ENCODE data around the gene ANKRD9.

- TF ChIP-seq POLR2AphosphoS5 (IDR thresholded peaks at IDR 0.05; ENCODE audit: low read length) (no peak), ETV6 (conservative IDR thresholded peaks at IDR 0.05 in 1 of 2, IDR thresholded peaks at IDR 0.05 in 1 of 2; ENCODE audit: borderline replicate concordance in 1 of 2, low read depth in 1 of 2) (no peak), BHLHE40 (IDR thresholded peaks at IDR 0.05; ENCODE audit: borderline replicate concordance in 1 of 2, low read depth in 2 of 2, low read length in 1 of 2) (no peak), TARDBP (IDR thresholded peaks at IDR 0.05; ENCODE audit: borderline replicate concordance) (no peak), JUND (IDR thresholded peaks at IDR 0.05; ENCODE audit: low read depth, low read length) (no peak), BCL3 (IDR thresholded peaks at IDR 0.05; ENCODE audit: borderline replicate concordance, insufficient read depth, low read depth, low read length, poor library complexity, severe bottlenecking) (no peak), HDAC2 (IDR thresholded peaks at IDR 0.05) (no peak), ATF2 (IDR thresholded peaks at IDR 0.05; ENCODE audit: low read length) (no peak), FOS (IDR thresholded peaks at IDR 0.05; ENCODE audit: borderline replicate concordance, extremely low read depth, insufficient read length) (no peak), BCL11A (IDR thresholded peaks at IDR 0.05; ENCODE audit: low read depth, low read length) (no peak), WRNIP1 (IDR thresholded peaks at IDR 0.05; ENCODE audit: borderline replicate concordance, low read depth, low read length) (no peak), ZZZ3 (IDR thresholded peaks at IDR 0.05; ENCODE audit: control insufficient read depth, insufficient read length, low read depth) (no peak), ZNF274 (IDR thresholded peaks at IDR 0.05; ENCODE audit: insufficient read depth, insufficient read length) (no peak), CTCF (IDR thresholded peaks at IDR 0.05 in 2 of 3, conservative IDR thresholded peaks at IDR 0.05 in 1 of 3; ENCODE audit: control insufficient read depth in 2 of 3, extremely low read depth in 1 of 3, insufficient read depth in 1 of 3, low read depth in 3 of 3, low read length in 3 of 3) (no peak)
These were observed 2.0 kb upstream of the ANKRD9 start for GRCh38 chr14:102511538-102511937.

All from GM12878 (cell line).